ENCODE data around the gene LRRC8D. TPM values are rescaled to one million over a fixed set of nuclear protein-coding genes. Genes with fewer than 3 reads are reported as not detected.
A peak's percentile ranks its signal among the peaks of the same experiment; 100 is the strongest.

LRRC8D gene
- polyA plus RNA-seq (2011; rRNA removed) (76.7 and 77.4 TPM in 2 replicates), polyA plus RNA-seq (2017; fragmentation: RNase III; extraction: RNeasy Plus Mini Kit Qiagen cat#74134 plus additional on column Dnase treatment) (41.8 to 49.7 TPM (median 47.0 TPM) in 3 replicates), polyA minus RNA-seq (2011; rRNA and poly(A)+ RNA removed) (77.8 and 84.0 TPM in 2 replicates)
- polyA plus RNA-seq (2012; cell fraction: cytosol; rRNA removed), result 40.4 and 48.8 TPM in 2 replicates
- polyA plus RNA-seq (2012; cell fraction: nucleus; rRNA removed), result 32.9 and 46.0 TPM in 2 replicates

DNA sequence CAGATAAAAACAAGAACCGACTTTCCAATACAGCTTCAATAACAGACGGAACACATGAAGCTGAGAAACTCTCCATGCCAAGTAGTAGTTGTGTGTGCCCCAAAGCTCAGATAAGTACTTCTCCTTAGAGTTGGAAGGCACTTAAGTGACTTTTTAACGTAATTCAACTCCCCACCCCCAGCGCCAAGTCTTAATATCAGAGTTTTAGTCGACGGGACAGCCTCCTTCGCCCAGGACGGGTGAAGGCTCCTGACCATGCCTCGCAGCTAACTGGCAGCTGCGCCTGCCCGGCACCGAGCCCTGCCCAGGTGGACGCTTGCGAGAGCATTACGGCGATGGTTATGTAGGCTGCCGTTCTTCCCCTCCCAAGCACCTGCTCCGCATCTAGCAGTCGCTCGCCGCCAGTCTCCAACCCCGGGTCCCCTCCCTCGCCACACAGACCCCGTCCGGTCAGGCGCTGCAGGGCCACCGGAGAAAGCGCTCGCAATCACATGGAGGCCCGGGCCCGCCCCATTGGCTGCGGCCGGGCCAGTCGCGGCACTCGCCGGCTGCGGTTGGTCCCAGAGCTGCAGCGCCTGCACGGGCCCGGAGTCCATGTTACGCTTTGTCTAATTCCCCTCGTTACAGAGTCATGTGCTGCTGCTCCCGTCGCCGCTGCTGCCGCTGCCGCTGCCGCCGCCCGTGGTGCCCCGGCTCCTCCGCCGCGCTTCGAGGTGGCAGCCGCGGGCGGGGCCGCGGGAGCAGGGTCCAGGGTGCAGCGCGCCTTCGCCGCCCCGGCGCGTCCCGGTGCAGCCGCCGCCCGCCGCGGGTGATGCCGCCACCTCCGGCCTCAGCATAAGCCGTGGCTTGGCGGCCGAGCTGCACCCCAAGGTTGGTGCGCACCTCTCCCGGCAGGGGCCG is at the start of gene LRRC8D:
Gene LRRC8D (plus strand): TSS at position 611 of the 900 bp plus-strand sequence. CDS start 112,037 bp downstream, outside the sequence.
- Histone ChIP-seq H3K27ac (peak within 1 kb of the TSS; percentile 94 to 99), H3K4me2 (peak within 1 kb of the TSS; percentile 84), H3K4me1 (peaks cover 30% of the 10 kb centered on the region), H3K4me3 (peak within 1 kb of the TSS; percentile 97), H3K9me3 (no peaks in the 10 kb centered on the region)
- ChIA-PET POLR2A (interaction anchor here (1.5 kb wide), 1 partner anchor 23 kb away, joined by 5 read pairs; no protein-coding TSS in a partner anchor), CTCF (interaction anchor here (1.3 to 2.6 kb wide), 5 partner anchors 14 to 167 kb away, joined by 3 to 14 read pairs (median 4); no protein-coding TSS in a partner anchor)
- ATAC-seq, result peak; percentile 93 to 96
- no peak for FAIRE-seq
- DNase-seq (ENCODE audit: low read depth in 1 of 2, low spot score in 1 of 2), result peak; percentile 69 to 74
- 4% methylated on average over 16 of the region's 82 CpGs for WGBS (ENCODE audit: missing lambda C conversion rate)
- TF ChIP-seq RAD21 (conservative IDR thresholded peaks at IDR 0.05 in 1 of 2, IDR thresholded peaks at IDR 0.05 in 1 of 2), result no peak
- peak in 1 of 2 experiments; percentile 64; a peak in 2 of 5 replicates for TF ChIP-seq JUN (IDR thresholded peaks at IDR 0.05)
- TF ChIP-seq SMC3 (IDR thresholded peaks at IDR 0.05), result no peak
- TF ChIP-seq CBX2 (IDR thresholded peaks at IDR 0.05; ENCODE audit: borderline replicate concordance, low read depth), result no peak
- no peak for TF ChIP-seq MAZ (IDR thresholded peaks at IDR 0.05; ENCODE audit: borderline replicate concordance, low read depth, low read length)
- TF ChIP-seq, protein P1, sequence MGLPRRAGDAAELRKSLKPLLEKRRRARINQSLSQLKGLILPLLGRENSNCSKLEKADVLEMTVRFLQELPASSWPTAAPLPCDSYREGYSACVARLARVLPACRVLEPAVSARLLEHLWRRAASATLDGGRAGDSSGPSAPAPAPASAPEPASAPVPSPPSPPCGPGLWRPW (IDR thresholded peaks at IDR 0.05), result no peak
- TF ChIP-seq, protein P2, sequence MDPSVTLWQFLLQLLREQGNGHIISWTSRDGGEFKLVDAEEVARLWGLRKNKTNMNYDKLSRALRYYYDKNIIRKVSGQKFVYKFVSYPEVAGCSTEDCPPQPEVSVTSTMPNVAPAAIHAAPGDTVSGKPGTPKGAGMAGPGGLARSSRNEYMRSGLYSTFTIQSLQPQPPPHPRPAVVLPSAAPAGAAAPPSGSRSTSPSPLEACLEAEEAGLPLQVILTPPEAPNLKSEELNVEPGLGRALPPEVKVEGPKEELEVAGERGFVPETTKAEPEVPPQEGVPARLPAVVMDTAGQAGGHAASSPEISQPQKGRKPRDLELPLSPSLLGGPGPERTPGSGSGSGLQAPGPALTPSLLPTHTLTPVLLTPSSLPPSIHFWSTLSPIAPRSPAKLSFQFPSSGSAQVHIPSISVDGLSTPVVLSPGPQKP (IDR thresholded peaks at IDR 0.05; ENCODE audit: low read depth, low read length), result no peak
- no peak for TF ChIP-seq RCOR1 (IDR thresholded peaks at IDR 0.05; ENCODE audit: low read depth, low read length)
- TF ChIP-seq, protein P3, sequence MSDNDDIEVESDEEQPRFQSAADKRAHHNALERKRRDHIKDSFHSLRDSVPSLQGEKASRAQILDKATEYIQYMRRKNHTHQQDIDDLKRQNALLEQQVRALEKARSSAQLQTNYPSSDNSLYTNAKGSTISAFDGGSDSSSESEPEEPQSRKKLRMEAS (IDR thresholded peaks at IDR 0.05), result peak; percentile 79
- 0 out of 2 replicates have a peak, but pooled peaks have one; percentile 22 for TF ChIP-seq MYC (IDR thresholded peaks at IDR 0.05; ENCODE audit: borderline replicate concordance, low read length)
- peak; percentile 27; the same call in 1 of the 2 replicates for TF ChIP-seq POLR2A (IDR thresholded peaks at IDR 0.05; ENCODE audit: low read length)
- no peak for TF ChIP-seq ZNF302 (CRISPR knock-in tag; IDR thresholded peaks at IDR 0.05)
- no peak for TF ChIP-seq PHF8 (IDR thresholded peaks at IDR 0.05; ENCODE audit: borderline replicate concordance, low read depth)
- TF ChIP-seq CHD4 (IDR thresholded peaks at IDR 0.05; ENCODE audit: borderline replicate concordance), result no peak
- TF ChIP-seq, protein P4, sequence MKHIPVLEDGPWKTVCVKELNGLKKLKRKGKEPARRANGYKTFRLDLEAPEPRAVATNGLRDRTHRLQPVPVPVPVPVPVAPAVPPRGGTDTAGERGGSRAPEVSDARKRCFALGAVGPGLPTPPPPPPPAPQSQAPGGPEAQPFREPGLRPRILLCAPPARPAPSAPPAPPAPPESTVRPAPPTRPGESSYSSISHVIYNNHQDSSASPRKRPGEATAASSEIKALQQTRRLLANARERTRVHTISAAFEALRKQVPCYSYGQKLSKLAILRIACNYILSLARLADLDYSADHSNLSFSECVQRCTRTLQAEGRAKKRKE (CRISPR knock-in tag; IDR thresholded peaks at IDR 0.05; ENCODE audit: low read depth), result no peak
- no peak for TF ChIP-seq FOSL2 (IDR thresholded peaks at IDR 0.05)
- TF ChIP-seq FOSL2 (CRISPR knock-in tag; IDR thresholded peaks at IDR 0.05), result no peak
- TF ChIP-seq HOXB13 (CRISPR knock-in tag; IDR thresholded peaks at IDR 0.05; ENCODE audit: low read depth), result no peak
- TF ChIP-seq CHD2 (IDR thresholded peaks at IDR 0.05; ENCODE audit: low read length, partially characterized antibody), result no peak
- no peak for TF ChIP-seq KDM5A (IDR thresholded peaks at IDR 0.05)
- TF ChIP-seq HEYL (CRISPR knock-in tag; IDR thresholded peaks at IDR 0.05), result no peak
- TF ChIP-seq HDAC2 (IDR thresholded peaks at IDR 0.05), result no peak
- TF ChIP-seq, protein P5, sequence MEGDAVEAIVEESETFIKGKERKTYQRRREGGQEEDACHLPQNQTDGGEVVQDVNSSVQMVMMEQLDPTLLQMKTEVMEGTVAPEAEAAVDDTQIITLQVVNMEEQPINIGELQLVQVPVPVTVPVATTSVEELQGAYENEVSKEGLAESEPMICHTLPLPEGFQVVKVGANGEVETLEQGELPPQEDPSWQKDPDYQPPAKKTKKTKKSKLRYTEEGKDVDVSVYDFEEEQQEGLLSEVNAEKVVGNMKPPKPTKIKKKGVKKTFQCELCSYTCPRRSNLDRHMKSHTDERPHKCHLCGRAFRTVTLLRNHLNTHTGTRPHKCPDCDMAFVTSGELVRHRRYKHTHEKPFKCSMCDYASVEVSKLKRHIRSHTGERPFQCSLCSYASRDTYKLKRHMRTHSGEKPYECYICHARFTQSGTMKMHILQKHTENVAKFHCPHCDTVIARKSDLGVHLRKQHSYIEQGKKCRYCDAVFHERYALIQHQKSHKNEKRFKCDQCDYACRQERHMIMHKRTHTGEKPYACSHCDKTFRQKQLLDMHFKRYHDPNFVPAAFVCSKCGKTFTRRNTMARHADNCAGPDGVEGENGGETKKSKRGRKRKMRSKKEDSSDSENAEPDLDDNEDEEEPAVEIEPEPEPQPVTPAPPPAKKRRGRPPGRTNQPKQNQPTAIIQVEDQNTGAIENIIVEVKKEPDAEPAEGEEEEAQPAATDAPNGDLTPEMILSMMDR (IDR thresholded peaks at IDR 0.05), result no peak
- no peak for TF ChIP-seq KDM1A (IDR thresholded peaks at IDR 0.05; ENCODE audit: low read depth)
- no peak for TF ChIP-seq GATA3 (IDR thresholded peaks at IDR 0.05; ENCODE audit: borderline replicate concordance)
- TF ChIP-seq ZSCAN20 (CRISPR knock-in tag; IDR thresholded peaks at IDR 0.05), result no peak
- TF ChIP-seq NPAS2 (CRISPR knock-in tag; IDR thresholded peaks at IDR 0.05; ENCODE audit: borderline replicate concordance), result no peak
- TF ChIP-seq NR3C1 (IDR thresholded peaks at IDR 0.05), result no peak
- TF ChIP-seq, protein P6, sequence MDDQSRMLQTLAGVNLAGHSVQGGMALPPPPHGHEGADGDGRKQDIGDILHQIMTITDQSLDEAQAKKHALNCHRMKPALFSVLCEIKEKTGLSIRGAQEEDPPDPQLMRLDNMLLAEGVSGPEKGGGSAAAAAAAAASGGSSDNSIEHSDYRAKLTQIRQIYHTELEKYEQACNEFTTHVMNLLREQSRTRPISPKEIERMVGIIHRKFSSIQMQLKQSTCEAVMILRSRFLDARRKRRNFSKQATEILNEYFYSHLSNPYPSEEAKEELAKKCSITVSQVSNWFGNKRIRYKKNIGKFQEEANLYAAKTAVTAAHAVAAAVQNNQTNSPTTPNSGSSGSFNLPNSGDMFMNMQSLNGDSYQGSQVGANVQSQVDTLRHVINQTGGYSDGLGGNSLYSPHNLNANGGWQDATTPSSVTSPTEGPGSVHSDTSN (IDR thresholded peaks at IDR 0.05), result peak; percentile 20; the same call in 1 of the 2 replicates
- no peak for TF ChIP-seq HOXA7 (CRISPR knock-in tag; IDR thresholded peaks at IDR 0.05)
- no peak for TF ChIP-seq TFCP2L1 (CRISPR knock-in tag; IDR thresholded peaks at IDR 0.05)
- TF ChIP-seq, protein P7, sequence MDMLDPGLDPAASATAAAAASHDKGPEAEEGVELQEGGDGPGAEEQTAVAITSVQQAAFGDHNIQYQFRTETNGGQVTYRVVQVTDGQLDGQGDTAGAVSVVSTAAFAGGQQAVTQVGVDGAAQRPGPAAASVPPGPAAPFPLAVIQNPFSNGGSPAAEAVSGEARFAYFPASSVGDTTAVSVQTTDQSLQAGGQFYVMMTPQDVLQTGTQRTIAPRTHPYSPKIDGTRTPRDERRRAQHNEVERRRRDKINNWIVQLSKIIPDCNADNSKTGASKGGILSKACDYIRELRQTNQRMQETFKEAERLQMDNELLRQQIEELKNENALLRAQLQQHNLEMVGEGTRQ (IDR thresholded peaks at IDR 0.05), result peak; percentile 91
- no peak for TF ChIP-seq EP300 (IDR thresholded peaks at IDR 0.05)
- TF ChIP-seq RFX5 (IDR thresholded peaks at IDR 0.05), result no peak
